GM12878 (cell line): ENCODE results near the gene SMARCAL1. TPM values are rescaled to one million over a fixed set of nuclear protein-coding genes. Genes with fewer than 3 reads are reported as not detected.

Experiments
- ATAC-seq: fragments of 200-7000 bp; cut with Tn5 transposase; 3 replicates; pipeline ENCODE4 v1.9.1; 2020; ENCODE audit warnings: mild to moderate bottlenecking, moderate library complexity
- BruUV-seq: library from RNA; stranded (reverse); fragments of 400-500 nt; replicated peaks from 2 replicates; lab custom pipeline; 2021; lab: Mats Ljungman, UMichigan
- CTCF ChIA-PET: fragments of 300-600 bp; sonication (Branson Sonifier 250); formaldehyde crosslinking; extraction: SDS; loops from one replicate; lab custom pipeline; 2021; ENCODE audit warnings: inconsistent platforms; lab: Yijun Ruan, JAX
- POLR2A ChIA-PET: fragments of 350-600 bp; formaldehyde crosslinking; extraction: SDS; loops from one replicate; lab custom pipeline; 2021; ENCODE audit warnings: inconsistent platforms; lab: Charles Lee
- RAD21 ChIA-PET: fragments of 300-600 bp; sonication (Branson Sonifier 250); formaldehyde crosslinking; loops from one replicate; lab custom pipeline; 2023; ENCODE audit warnings: antibody characterized with exemption; ENCODE audit not compliant: unreplicated experiment; lab: Charles Lee
- SMC1A ChIA-PET: fragments of 300-600 bp; sonication (Branson Sonifier 250); formaldehyde crosslinking; loops from one replicate; lab custom pipeline; 2023; ENCODE audit not compliant: unreplicated experiment, uncharacterized antibody; lab: Charles Lee
- DNase-seq: peaks from one replicate; pipeline ENCODE4 v3.0.0-alpha.2; 2011; ENCODE audit warnings: low read depth, low spot score
- FAIRE-seq: peaks from 3 replicates; lab custom pipeline; 2011; peaks lifted over from hg19 to GRCh38; lab: Jason Lieb, UNC
- H2AFZ ChIP-seq: 2 replicates; pipeline ENCODE4 v1.6.0; 2011; ENCODE audit warnings: low read depth, low read length, control low read depth; ENCODE audit not compliant: control insufficient read depth
- H3K27ac ChIP-seq: 2 replicates; pipeline ENCODE4 v1.5.1; 2011; ENCODE audit warnings: control low read depth; ENCODE audit not compliant: control insufficient read depth, insufficient read depth
- H3K27me3 ChIP-seq, 2 experiments: replicated peaks in 1 of 2; 2 replicates each; pipeline versions ENCODE4 v1.6.0 to v1.6.1; 2011; ENCODE audit warnings: low read length in 1 of 2; ENCODE audit not compliant: control insufficient read depth in 2 of 2, insufficient read depth in 2 of 2
- H3K36me3 ChIP-seq, 2 experiments: 2 replicates each; pipeline ENCODE4 v1.5.1; 2011; ENCODE audit warnings: low read length in 1 of 2; ENCODE audit not compliant: control insufficient read depth in 2 of 2, insufficient read depth in 2 of 2
- H3K4me1 ChIP-seq: 2 replicates; pipeline ENCODE4 v1.6.1; 2011; ENCODE audit warnings: mild to moderate bottlenecking, low read length, moderate library complexity, mixed read lengths; ENCODE audit not compliant: control insufficient read depth, insufficient read depth
- H3K4me2 ChIP-seq: 2 replicates; pipeline ENCODE4 v1.6.0; 2011; ENCODE audit warnings: control low read depth; ENCODE audit not compliant: control insufficient read depth, insufficient read depth
- H3K4me3 ChIP-seq: fragments of 200-600 bp; sonication (generic); 2 replicates; pipeline ENCODE4 v1.5.1; 2016
- H3K79me2 ChIP-seq: 2 replicates; pipeline ENCODE4 v1.6.0; 2011; ENCODE audit warnings: low read length; ENCODE audit not compliant: control insufficient read depth, insufficient read depth
- H3K9ac ChIP-seq: 2 replicates; pipeline ENCODE4 v1.8.0; 2011; ENCODE audit warnings: low read length, control low read depth, mixed read lengths; ENCODE audit not compliant: control insufficient read depth, insufficient read depth
- H3K9me3 ChIP-seq: replicated peaks from 3 replicates; pipeline ENCODE4 v1.5.1; 2011; ENCODE audit warnings: mild to moderate bottlenecking, low read length; ENCODE audit not compliant: control insufficient read depth, insufficient read depth
- H4K20me1 ChIP-seq: 2 replicates; pipeline ENCODE4 v1.6.0; 2011; ENCODE audit not compliant: control insufficient read depth, insufficient read depth
- CTCF ChIP-seq, 3 experiments: IDR thresholded peaks in 2 of 3; conservative IDR thresholded peaks in 1 of 3; 2 replicates each; pipeline ENCODE4 v1.5.1; 2011; ENCODE audit warnings: low read depth in 3 of 3, low read length in 3 of 3, mild to moderate bottlenecking in 3 of 3, control low read depth in 2 of 3, moderate library complexity in 2 of 3, inconsistent platforms in 1 of 3, mixed read lengths in 1 of 3; ENCODE audit not compliant: control insufficient read depth in 2 of 3, insufficient read depth in 1 of 3; ENCODE audit errors: extremely low read depth in 1 of 3
- EGR1 ChIP-seq, 2 experiments: IDR thresholded peaks; 1 replicate in 1 of 2; 2 replicates in 1 of 2; pipeline ENCODE4 v1.6.1; 2011 to 2012; ENCODE audit warnings: low read depth in 2 of 2, low read length in 2 of 2, borderline replicate concordance in 1 of 2, mild to moderate bottlenecking in 1 of 2, moderate library complexity in 1 of 2
- GATAD2B ChIP-seq: fragments of 450-650 bp; conservative IDR thresholded peaks from 2 replicates; pipeline ENCODE4 v1.6.1; 2017; ENCODE audit warnings: low read depth, mild to moderate bottlenecking, moderate library complexity
- KDM1A ChIP-seq: fragments of 200-600 bp; sonication (generic); IDR thresholded peaks from 2 replicates; pipeline ENCODE4 v1.6.1; 2016; ENCODE audit warnings: borderline replicate concordance
- MEF2B ChIP-seq: fragments of 450-650 bp; IDR thresholded peaks from 2 replicates; pipeline ENCODE4 v1.6.1; 2018; ENCODE audit warnings: mild to moderate bottlenecking, moderate library complexity; ENCODE audit not compliant: partially characterized antibody, poor library complexity, severe bottlenecking
- MTA2 ChIP-seq: fragments of 450-650 bp; IDR thresholded peaks from 2 replicates; pipeline ENCODE4 v1.6.1; 2016; ENCODE audit warnings: low read depth, mild to moderate bottlenecking, moderate library complexity
- RAD21 ChIP-seq: IDR thresholded peaks from 2 replicates; pipeline ENCODE4 v1.6.1; 2011; ENCODE audit warnings: mild to moderate bottlenecking, low read depth, low read length, moderate library complexity; ENCODE audit not compliant: insufficient read depth
- SMARCA5 ChIP-seq: fragments of 450-650 bp; IDR thresholded peaks from 2 replicates; pipeline ENCODE4 v1.6.1; 2017; ENCODE audit warnings: mild to moderate bottlenecking
- SMC3 ChIP-seq: IDR thresholded peaks from 2 replicates; pipeline ENCODE4 v1.6.1; 2011; ENCODE audit warnings: low read length, improper control_type of control experiment, borderline replicate concordance
- WGBS: methylation state at CpG from one replicate; pipeline ENCODE4 v1.1.6; 2016; ENCODE audit warnings: low lambda C conversion rate; ENCODE audit not compliant: insufficient replicate concordance, insufficient coverage; ENCODE audit errors: missing lambda C conversion rate; 5-methylcytosine and 5-hydroxymethylcytosine counted together
- in situ Hi-C: fragments of 300-500 bp; cut with MboI; formaldehyde crosslinking; loops from 9 replicates; pipeline ENCODE4 v1.14.3; 2018; ENCODE audit warnings: mixed read lengths
- intact Hi-C: fragments of 100-400 bp; cut with micrococcal nuclease; formaldehyde crosslinking; loops from one replicate; pipeline ENCODE4 v1.14.2; 2022; ENCODE audit not compliant: unreplicated experiment
- polyA plus RNA-seq, 11 experiments: library from polyadenylated mRNA; depleted of rRNA in 4 of 11; unstranded in 6 of 11; stranded (reverse) in 5 of 11; fragments of >200 nt; fragmentation: Nextera tagmentation in 4 of 11; fragmentation: Illumina TruSeq in 1 of 11; extraction: Ambion mirVana in 4 of 11; extraction: Trizol in 1 of 11; gene quantifications; 1 replicate in 1 of 11; 2 replicates in 10 of 11; pipeline versions ENCODE4 v1.2.1 to v1.2.3, GENCODE V29; 2011 to 2016; ENCODE audit warnings: inconsistent platforms in 2 of 11, missing spikeins in 2 of 11, low read depth in 1 of 11
- total RNA-seq, 4 experiments: library from RNA; depleted of rRNA in 3 of 4; stranded (reverse); fragments of >200 nt in 3 of 4; fragmentation: Illumina TruSeq in 1 of 4; extraction: Trizol in 1 of 4; gene quantifications; 2 replicates each; pipeline versions ENCODE4 v1.2.1 to v1.2.3, GENCODE V29; 2013 to 2021

Gene SMARCAL1
- total and polyA plus RNA-seq, 10 of the 15 experiments (the other 5 are each of a cell fraction or from before 2014, with no cell fraction given) = 10.8 to 32.9 (median 21.8) TPM

- in situ Hi-C loops (loop anchor here (5.0 kb wide), 1 partner anchor 150 kb away; no protein-coding TSS in a partner anchor), intact Hi-C loops (loop anchor here (5.0 kb wide), 2 partner anchors 75 to 295 kb away; no protein-coding TSS in a partner anchor)
- Histone ChIP-seq H3K27ac (no peak overlapping the region), H3K4me3 (no peak overlapping the region), H3K4me2 (no peak overlapping the region), H2AFZ (no peak overlapping the region), H3K36me3 (no peaks in the 10 kb centered on the region), H3K27me3 (no peaks in the 10 kb centered on the region), H4K20me1 (no peaks in the 10 kb centered on the region), H3K4me1 (no peaks in the 10 kb centered on the region), H3K79me2 (no peaks in the 10 kb centered on the region), H3K9me3 (no peaks in the 10 kb centered on the region), H3K9ac (no peak overlapping the region)
- ATAC-seq (peak; percentile 76), FAIRE-seq (no peak), DNase-seq (no peak)
- BruUV-seq = no TSS peak
- ChIA-PET SMC1A (interaction anchor here (1.2 to 10.2 kb wide), 4 partner anchors 34 to 295 kb away, joined by 3 to 226 read pairs (median 6); no protein-coding TSS in a partner anchor), CTCF (interaction anchor here (0.6 to 15.8 kb wide), 17 partner anchors 9 to 294 kb away, joined by 3 to 475 read pairs (median 4); no protein-coding TSS in a partner anchor), POLR2A (no interaction called here), RAD21 (interaction anchor here (0.7 to 12.8 kb wide), 3 partner anchors 146 to 407 kb away, joined by 3 to 239 read pairs (median 3); no protein-coding TSS in a partner anchor)
- 48% methylated on average over 2 of the region's 2 CpGs for WGBS
- TF ChIP-seq SMC3 (peak; percentile 65), EGR1 (IDR thresholded peaks at IDR 0.05; ENCODE audit: borderline replicate concordance in 1 of 2, low read depth in 2 of 2, low read length in 2 of 2) (no peak), SMARCA5 (no peak), RAD21 (peak; percentile 91), MEF2B (no peak), MTA2 (no peak), GATAD2B (no peak), KDM1A (no peak), CTCF (IDR thresholded peaks at IDR 0.05 in 2 of 3, conservative IDR thresholded peaks at IDR 0.05 in 1 of 3; ENCODE audit: control insufficient read depth in 2 of 3, extremely low read depth in 1 of 3, insufficient read depth in 1 of 3, low read depth in 3 of 3, low read length in 3 of 3) (peak; percentile 48 to 54 (median 52); a peak in 5 of 6 replicates)
Observed at GRCh38 chr2:216516730-216517350, 104.6 kb downstream of the SMARCAL1 start.
